Stomach (tissue), 9 donors: ENCODE data around the gene FSTL5. TPM values are rescaled to one million over a fixed set of nuclear protein-coding genes. Genes with fewer than 3 reads are reported as not detected.

Experiments
- DNase-seq, 2 donors: peaks; one replicate each; pipeline versions ENCODE4 v3.0.0 to v3.0.0-alpha.2; 2013 to 2019
- H3K27ac ChIP-seq, 5 donors: fragments of 200-600 bp in 4 of 5; sonication (generic) in 4 of 5; one replicate each; pipeline ENCODE4 v1.5.1; 2013 to 2019; ENCODE audit warnings: mild to moderate bottlenecking in 1 of 5, moderate library complexity in 1 of 5
- H3K27me3 ChIP-seq, 3 donors: fragments of 200-600 bp; sonication (generic); one replicate each; pipeline ENCODE4 v1.5.1; 2017 to 2019; ENCODE audit warnings: mixed run types in 1 of 3
- H3K36me3 ChIP-seq, 4 donors: fragments of 200-600 bp; sonication (generic); 1 replicate in 3 of 4; 2 replicates in 1 of 4; pipeline ENCODE4 v1.5.1; 2016 to 2019
- H3K4me1 ChIP-seq, 4 donors: fragments of 200-600 bp; sonication (generic); one replicate each; pipeline ENCODE4 v1.5.1; 2016 to 2019
- H3K4me3 ChIP-seq, 4 donors: fragments of 200-600 bp; sonication (generic) in 3 of 4; one replicate each; pipeline ENCODE4 v1.5.1; 2016 to 2019; ENCODE audit warnings: mild to moderate bottlenecking in 1 of 4
- H3K9me3 ChIP-seq, 4 donors: fragments of 200-600 bp; sonication (generic); one replicate each; pipeline ENCODE4 v1.5.1; 2016 to 2019
- EP300 ChIP-seq: sonication (generic); formaldehyde crosslinking; IDR thresholded peaks from one replicate; pipeline ENCODE4 v1.6.1; 2017; ENCODE audit warnings: antibody characterized with exemption
- POLR2A ChIP-seq, 4 donors: fragments of 450-650 bp; IDR thresholded peaks; one replicate each; pipeline ENCODE4 v1.6.1; 2016; ENCODE audit warnings: antibody characterized with exemption in 4 of 4, control low read depth in 2 of 4, mild to moderate bottlenecking in 1 of 4, moderate library complexity in 1 of 4
- POLR2AphosphoS5 ChIP-seq, 3 donors: sonication (generic); formaldehyde crosslinking; IDR thresholded peaks; one replicate each; pipeline ENCODE4 v1.6.1; 2016; ENCODE audit warnings: antibody characterized with exemption in 3 of 3
- WGBS, 5 donors: extraction: QIAGEN DNeasy Blood & Tissue Kit in 3 of 5; methylation state at CpG; one replicate each; pipeline versions ENCODE4 v1.1.5 to v1.1.7; 2013 to 2018; 5-methylcytosine and 5-hydroxymethylcytosine counted together
- intact Hi-C: fragments of 100-400 bp; cut with DNase I; formaldehyde crosslinking; loops from one replicate; pipeline ENCODE4 v1.15.1; 2023; ENCODE audit warnings: low total_unique reads
- polyA plus RNA-seq, 3 donors: library from polyadenylated mRNA; stranded (reverse); fragments of 200-250 nt; gene quantifications; one replicate each; pipeline ENCODE4 v1.2.3, GENCODE V29; 2013
- total RNA-seq, 5 donors: library from RNA; depleted of rRNA; stranded (reverse); fragments of >200 nt; gene quantifications; one replicate each; pipeline versions ENCODE4 v1.1.0 to v1.2.3, GENCODE V29; 2014 to 2016
- TF ChIP-seq, protein P1 (sequence below), 7 experiments: fragments of 450-650 bp in 4 of 7; fragments of 200-600 bp in 3 of 7; sonication (generic) in 3 of 7; IDR thresholded peaks; one replicate each; pipeline ENCODE4 v1.5.1; 2016 to 2019; ENCODE audit warnings: antibody characterized with exemption in 7 of 7, control low read depth in 2 of 7, mild to moderate bottlenecking in 1 of 7
- donor health status: healthy with polysubstance abuse.
- donor health status: Bipolar disorder and iron deficiency.
- donor health status: healthy.

The FSTL5 gene
- total and polyA plus RNA-seq, 8 donors: 4.6 TPM; not detected in 7

DNA sequence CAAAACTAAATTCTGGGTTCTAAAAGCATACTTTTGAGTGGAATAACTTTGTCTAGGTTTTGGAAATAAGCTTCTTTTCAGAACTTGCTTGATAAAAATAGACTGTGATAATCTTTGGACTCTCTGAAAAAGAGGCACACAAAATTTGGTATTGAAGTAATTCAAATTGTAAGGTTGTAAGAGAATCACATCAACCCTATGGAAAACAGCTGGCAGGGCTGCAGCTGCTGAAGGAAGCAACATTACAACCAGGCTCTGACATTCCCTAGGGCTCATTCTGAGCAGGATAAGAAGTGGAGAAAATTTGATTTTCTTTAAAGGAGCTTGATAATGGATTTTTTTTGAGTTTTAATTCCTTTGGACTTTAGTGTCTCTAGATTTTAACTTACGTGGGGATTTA lies 147.6 kb downstream of the FSTL5 start:
- DNase-seq: no peak
- H3K4me3 ChIP-seq: no peak overlapping the region
- no peaks in the 10 kb centered on the region for H3K36me3 ChIP-seq
- 0% methylated on average over 1 of the region's 1 CpG for WGBS, 5 donors
- TF ChIP-seq POLR2AphosphoS5 (IDR thresholded peaks at IDR 0.05): no peak
- no peak for TF ChIP-seq EP300
- TF ChIP-seq, protein P1, sequence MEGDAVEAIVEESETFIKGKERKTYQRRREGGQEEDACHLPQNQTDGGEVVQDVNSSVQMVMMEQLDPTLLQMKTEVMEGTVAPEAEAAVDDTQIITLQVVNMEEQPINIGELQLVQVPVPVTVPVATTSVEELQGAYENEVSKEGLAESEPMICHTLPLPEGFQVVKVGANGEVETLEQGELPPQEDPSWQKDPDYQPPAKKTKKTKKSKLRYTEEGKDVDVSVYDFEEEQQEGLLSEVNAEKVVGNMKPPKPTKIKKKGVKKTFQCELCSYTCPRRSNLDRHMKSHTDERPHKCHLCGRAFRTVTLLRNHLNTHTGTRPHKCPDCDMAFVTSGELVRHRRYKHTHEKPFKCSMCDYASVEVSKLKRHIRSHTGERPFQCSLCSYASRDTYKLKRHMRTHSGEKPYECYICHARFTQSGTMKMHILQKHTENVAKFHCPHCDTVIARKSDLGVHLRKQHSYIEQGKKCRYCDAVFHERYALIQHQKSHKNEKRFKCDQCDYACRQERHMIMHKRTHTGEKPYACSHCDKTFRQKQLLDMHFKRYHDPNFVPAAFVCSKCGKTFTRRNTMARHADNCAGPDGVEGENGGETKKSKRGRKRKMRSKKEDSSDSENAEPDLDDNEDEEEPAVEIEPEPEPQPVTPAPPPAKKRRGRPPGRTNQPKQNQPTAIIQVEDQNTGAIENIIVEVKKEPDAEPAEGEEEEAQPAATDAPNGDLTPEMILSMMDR (IDR thresholded peaks at IDR 0.05): no peak
- H3K4me1 ChIP-seq: no peaks in the 10 kb centered on the region
- H3K9me3 ChIP-seq: no peaks in the 10 kb centered on the region
- no peak overlapping the region for H3K27ac ChIP-seq
- H3K27me3 ChIP-seq: no peaks in the 10 kb centered on the region
- intact Hi-C loops: no loop called here

DNA sequence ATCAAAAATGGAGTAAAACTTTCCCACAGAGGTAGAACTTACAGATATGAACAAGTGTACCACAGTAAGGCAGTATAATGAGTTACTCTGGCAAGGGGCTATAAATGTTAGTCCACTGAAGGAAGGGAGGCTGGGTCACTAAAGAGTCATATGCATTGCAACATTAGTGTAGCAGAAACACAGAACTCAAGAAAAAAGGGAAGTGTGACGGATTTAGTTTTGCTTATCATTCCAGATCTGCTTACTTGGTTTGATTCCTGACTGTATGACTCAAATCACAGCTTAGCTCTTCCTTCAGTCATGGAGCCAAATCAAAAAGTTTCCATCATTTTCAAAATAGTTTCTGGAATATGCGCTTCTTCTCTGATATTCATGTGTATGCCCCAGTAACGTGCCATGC lies 148.7 kb downstream of the FSTL5 start:
- DNase-seq: peak in 1 of 2 donors; percentile 2
- Histone ChIP-seq H3K36me3 (no peaks in the 10 kb centered on the region), H3K9me3 (no peaks in the 10 kb centered on the region), H3K4me1 (no peaks in the 10 kb centered on the region), H3K27ac (no peak overlapping the region), H3K4me3 (no peak overlapping the region), H3K27me3 (no peaks in the 10 kb centered on the region)
- TF ChIP-seq EP300 (no peak), POLR2A (IDR thresholded peaks at IDR 0.05) (no peak), POLR2AphosphoS5 (IDR thresholded peaks at IDR 0.05) (no peak)
- TF ChIP-seq, protein P1 (IDR thresholded peaks at IDR 0.05): no peak
- intact Hi-C loops: no loop called here
- 51 to 76% (median 68%) methylated on average over 3 of the region's 3 CpGs for WGBS, 5 donors

DNA sequence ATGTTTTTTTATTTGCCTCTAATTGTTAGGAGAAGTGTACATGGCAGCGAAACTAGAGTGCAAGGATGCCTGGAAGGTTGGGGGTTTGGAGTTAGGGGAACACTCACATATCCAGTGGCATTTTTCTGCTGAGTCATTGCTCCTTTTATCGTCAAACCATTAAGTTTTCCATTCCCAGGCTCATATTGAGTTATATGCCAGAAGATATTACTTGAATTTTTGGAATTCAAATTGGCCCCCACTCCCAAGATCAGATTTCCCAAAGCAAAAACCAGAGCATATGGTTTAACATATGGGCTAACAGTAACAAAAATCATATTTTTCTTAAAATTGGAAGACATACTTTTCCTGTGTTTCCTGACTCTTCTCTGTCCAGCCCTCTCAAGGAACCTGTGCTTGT lies 152.7 kb downstream of the FSTL5 start:
- no peak overlapping the region for H3K27ac ChIP-seq
- no peak for DNase-seq
- H3K27me3 ChIP-seq: no peaks in the 10 kb centered on the region
- H3K9me3 ChIP-seq: no peaks in the 10 kb centered on the region
- no peak overlapping the region for H3K4me3 ChIP-seq
- H3K4me1 ChIP-seq: no peaks in the 10 kb centered on the region
- TF ChIP-seq, protein P1 (IDR thresholded peaks at IDR 0.05): no peak
- TF ChIP-seq POLR2A (IDR thresholded peaks at IDR 0.05) (no peak), EP300 (no peak), POLR2AphosphoS5 (IDR thresholded peaks at IDR 0.05) (no peak)
- H3K36me3 ChIP-seq: no peaks in the 10 kb centered on the region
- WGBS, 5 donors: 66 to 83% (median 78%) methylated on average over 2 of the region's 2 CpGs
- intact Hi-C loops: no loop called here

DNA sequence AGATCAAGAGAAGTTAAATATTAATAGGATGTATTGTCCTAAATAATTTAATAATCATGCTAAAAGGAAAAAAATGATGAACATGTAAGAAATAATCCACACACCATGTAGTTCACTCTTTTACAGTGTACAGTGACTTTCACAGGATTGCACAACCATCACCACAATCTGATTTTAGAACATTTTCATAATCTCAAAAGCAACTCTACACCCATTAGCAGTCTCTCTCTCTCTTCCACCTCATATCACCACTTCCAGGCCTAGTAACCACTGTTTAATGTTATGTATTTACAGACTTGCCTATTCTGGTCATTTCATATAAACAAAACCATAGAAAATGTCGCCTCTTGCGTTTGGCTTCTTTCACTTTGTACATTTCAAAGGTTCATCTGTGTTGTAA lies 153.4 kb downstream of the FSTL5 start:
- Histone ChIP-seq H3K4me1 (no peaks in the 10 kb centered on the region), H3K4me3 (no peak overlapping the region), H3K27me3 (no peaks in the 10 kb centered on the region), H3K9me3 (no peaks in the 10 kb centered on the region), H3K36me3 (no peaks in the 10 kb centered on the region), H3K27ac (no peak overlapping the region)
- no peak for DNase-seq
- TF ChIP-seq, protein P1 (IDR thresholded peaks at IDR 0.05): no peak
- 64 to 98% (median 88%) methylated on average over 2 of the region's 2 CpGs for WGBS, 5 donors
- intact Hi-C loops: no loop called here

DNA sequence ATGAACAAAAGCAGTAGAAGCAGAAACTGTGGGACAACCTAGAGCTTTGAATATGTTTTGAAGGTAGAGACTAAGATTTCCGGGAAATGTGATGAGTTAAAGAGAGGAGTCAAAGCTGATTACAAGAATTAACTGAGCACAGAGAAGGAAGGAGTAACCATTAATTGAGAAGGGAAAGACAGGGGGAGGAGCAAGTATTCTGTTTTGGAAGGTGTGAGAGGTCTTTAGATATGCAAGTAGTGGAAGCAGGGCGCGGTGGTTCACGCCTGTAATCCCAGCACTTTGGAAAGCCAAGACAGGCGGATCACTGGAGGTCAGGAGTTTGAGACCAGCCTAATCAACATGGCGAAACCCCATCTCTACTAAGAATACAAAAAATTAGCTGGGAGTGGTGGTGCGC lies 171.5 kb downstream of the FSTL5 start:
- no peaks in the 10 kb centered on the region for H3K36me3 ChIP-seq
- H3K27ac ChIP-seq: no peak overlapping the region
- DNase-seq: no peak
- 83 to 93% (median 91%) methylated on average over 7 of the region's 7 CpGs for WGBS, 5 donors
- peaks cover 0 to 5% (median 0%) of the 10 kb centered on the region in 4 donors for H3K9me3 ChIP-seq
- H3K4me3 ChIP-seq: no peak overlapping the region
- intact Hi-C loops: no loop called here
- no peaks in the 10 kb centered on the region for H3K27me3 ChIP-seq
- TF ChIP-seq, protein P1 (IDR thresholded peaks at IDR 0.05): no peak
- no peaks in the 10 kb centered on the region for H3K4me1 ChIP-seq
